Measurements from ENCODE around the gene CALR3.

CALR3 gene

DNA sequence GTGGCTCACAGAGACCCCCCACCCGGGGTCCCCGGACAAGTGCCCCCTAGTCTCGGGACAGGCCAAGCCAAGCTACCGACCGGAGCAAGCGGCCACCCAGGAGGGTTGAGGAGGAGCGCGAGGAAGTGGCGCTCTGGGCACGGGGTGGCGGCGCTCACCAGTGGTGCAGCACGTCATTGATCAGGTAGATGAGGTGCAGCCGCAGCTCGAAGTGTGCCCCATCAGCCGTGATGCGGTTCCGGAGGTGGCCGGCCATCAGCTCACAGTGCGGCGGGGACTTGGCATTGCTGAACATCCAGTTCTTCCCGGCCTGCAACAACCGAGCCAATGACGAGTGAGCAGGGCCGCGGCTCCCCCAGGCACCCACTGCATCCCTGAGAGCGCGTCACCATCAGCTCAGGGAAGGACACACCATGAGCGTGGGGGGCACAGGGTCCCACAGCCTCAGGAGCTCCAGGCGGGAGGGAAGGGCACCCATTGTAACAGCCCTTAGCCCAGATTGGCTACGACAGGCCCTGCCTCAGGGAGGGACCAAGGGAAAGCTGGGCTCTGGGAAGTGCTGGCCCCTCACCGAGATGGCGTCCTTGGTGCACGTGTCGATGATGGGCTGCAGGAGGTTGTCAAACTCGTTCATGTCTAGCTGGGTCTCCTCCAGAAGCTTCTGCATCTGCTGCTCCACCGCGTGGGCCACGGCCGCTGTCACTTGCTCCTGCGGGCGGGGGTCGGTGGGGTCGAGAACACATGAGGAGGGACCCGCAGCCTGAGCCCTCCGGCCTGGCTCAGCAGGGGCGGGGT is 36.7 kb upstream of the CALR3 start:
- H3K27me3 ChIP-seq (ENCODE audit: control insufficient read depth, insufficient read depth, low read length): no peaks in the 10 kb centered on the region
- H3K4me3 ChIP-seq (ENCODE audit: low read length): no peak overlapping the region
- no peak overlapping the region for H3K4me2 ChIP-seq (ENCODE audit: low read length)
- H3K4me1 ChIP-seq (ENCODE audit: control insufficient read depth, insufficient read depth, low read length): no peaks in the 10 kb centered on the region
- no peaks in the 10 kb centered on the region for H3K9me3 ChIP-seq (replicated peaks; ENCODE audit: low read length)
- no peak overlapping the region for H3K9ac ChIP-seq (ENCODE audit: low read depth, low read length)
- H3K36me3 ChIP-seq (ENCODE audit: insufficient read depth, low read length): peaks cover 82% of the 10 kb centered on the region

DNA sequence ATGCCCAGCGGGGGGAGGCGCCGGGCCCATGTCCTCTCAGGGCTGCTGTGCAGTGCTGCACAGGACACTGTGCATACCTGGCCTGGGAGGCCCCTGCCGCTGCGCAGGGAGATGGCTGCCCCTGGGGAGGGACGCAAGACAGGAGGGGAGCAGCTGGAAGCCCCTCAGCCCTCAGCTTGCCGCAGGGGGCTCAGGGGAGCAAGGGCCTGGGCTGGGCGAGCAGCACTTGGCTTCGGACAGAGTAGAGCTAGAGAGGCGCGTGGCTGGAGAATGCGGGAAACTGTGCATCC is 35.4 kb upstream of the CALR3 start:
- H3K4me3 ChIP-seq (ENCODE audit: low read length): no peak overlapping the region
- H3K36me3 ChIP-seq (ENCODE audit: insufficient read depth, low read length): peaks cover 88% of the 10 kb centered on the region
- H3K4me1 ChIP-seq (ENCODE audit: control insufficient read depth, insufficient read depth, low read length): no peaks in the 10 kb centered on the region
- H3K9me3 ChIP-seq (replicated peaks; ENCODE audit: low read length): no peaks in the 10 kb centered on the region
- no peak overlapping the region for H3K9ac ChIP-seq (ENCODE audit: low read depth, low read length)
- no peak overlapping the region for H3K4me2 ChIP-seq (ENCODE audit: low read length)
- no peaks in the 10 kb centered on the region for H3K27me3 ChIP-seq (ENCODE audit: control insufficient read depth, insufficient read depth, low read length)

DNA sequence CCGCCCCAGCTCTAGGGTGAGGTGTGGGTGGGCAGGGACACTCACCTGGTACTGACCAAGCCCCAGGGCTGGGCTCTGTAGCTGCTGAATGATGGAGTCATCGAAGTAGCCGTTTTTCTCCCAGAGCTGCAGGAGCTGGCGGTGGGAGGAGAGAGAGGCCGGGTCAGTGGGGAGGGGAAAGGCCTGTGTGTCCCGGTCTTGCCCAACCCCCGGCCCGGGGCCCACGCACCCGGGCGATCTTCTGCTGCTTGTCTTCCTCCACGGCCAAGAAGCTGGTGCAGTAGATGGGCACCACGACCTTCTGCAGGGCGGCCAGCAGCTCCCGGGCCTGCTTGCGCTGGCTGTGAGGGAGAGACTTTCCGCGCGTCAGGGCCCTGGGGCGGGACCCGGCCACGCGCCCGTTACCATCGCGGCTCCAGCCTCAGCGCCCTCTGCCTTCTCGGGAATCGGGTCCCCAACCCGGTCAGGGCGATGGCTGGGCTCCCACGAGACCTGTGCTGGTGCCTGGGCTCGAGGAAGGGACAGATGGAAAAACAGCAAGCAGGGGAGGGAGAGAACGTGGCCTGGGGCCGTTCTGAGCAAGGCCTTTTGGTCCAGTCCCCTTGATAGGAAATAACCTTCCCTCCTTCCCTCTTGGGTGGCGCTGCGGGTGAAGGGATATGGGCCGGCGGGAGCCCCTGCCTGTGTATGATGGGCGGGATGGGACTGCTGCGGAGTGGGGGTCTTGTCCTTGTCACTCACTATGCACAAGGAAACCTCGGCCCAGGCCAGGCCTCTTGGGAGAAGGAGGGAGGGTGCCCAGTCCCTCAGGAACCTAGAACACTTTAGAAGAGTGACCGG is 34.8 kb upstream of the CALR3 start:
- Histone ChIP-seq H3K9ac (ENCODE audit: low read depth, low read length) (no peak overlapping the region), H3K9me3 (replicated peaks; ENCODE audit: low read length) (no peaks in the 10 kb centered on the region), H3K27me3 (ENCODE audit: control insufficient read depth, insufficient read depth, low read length) (no peaks in the 10 kb centered on the region), H3K36me3 (ENCODE audit: insufficient read depth, low read length) (peaks cover 87% of the 10 kb centered on the region), H3K4me3 (ENCODE audit: low read length) (no peak overlapping the region), H3K4me1 (ENCODE audit: control insufficient read depth, insufficient read depth, low read length) (no peaks in the 10 kb centered on the region), H3K4me2 (ENCODE audit: low read length) (no peak overlapping the region)

DNA sequence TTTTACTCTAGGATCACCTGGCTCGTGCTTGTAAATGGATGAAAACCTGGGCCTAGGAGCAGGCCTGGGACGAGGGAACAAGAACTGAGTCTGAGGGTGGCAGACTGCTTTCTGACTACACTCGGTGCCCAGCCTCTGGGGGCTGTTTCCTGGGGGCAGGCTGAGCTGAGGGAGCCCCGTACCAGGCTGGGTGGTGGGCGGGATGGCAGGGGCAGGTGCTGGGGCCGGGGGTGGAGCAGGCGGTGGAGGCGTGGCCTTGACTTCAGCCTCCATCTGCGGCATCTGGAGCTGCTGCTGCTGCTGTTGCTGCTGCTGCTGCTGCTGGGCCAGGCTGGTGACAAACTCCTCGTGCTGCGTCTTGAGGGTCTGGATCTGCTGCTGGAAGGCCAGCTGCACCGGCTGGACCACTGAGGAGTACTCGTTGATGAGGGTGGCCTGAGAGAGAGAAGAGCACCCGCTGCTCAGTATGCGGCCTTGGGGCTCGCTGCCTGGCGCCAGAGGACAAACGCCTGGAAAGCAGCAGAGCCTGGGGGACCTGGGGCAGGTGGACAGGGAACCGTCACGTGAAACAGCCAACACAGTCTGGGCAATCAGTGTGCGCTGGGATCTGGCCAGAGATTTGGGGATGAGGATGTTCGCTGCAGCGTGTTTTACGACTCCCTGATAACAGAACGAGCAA is 33.6 kb upstream of the CALR3 start:
- H3K4me3 ChIP-seq (ENCODE audit: low read length): no peak overlapping the region
- no peak overlapping the region for H3K4me2 ChIP-seq (ENCODE audit: low read length)
- no peaks in the 10 kb centered on the region for H3K27me3 ChIP-seq (ENCODE audit: control insufficient read depth, insufficient read depth, low read length)
- H3K36me3 ChIP-seq (ENCODE audit: insufficient read depth, low read length): peaks cover 87% of the 10 kb centered on the region
- H3K4me1 ChIP-seq (ENCODE audit: control insufficient read depth, insufficient read depth, low read length): no peaks in the 10 kb centered on the region
- no peak overlapping the region for H3K9ac ChIP-seq (ENCODE audit: low read depth, low read length)
- H3K9me3 ChIP-seq (replicated peaks; ENCODE audit: low read length): no peaks in the 10 kb centered on the region

GRCh38 chr19:16527971-16528521 is 32.1 kb upstream of the CALR3 start:
- no peaks in the 10 kb centered on the region for H3K27me3 ChIP-seq (ENCODE audit: control insufficient read depth, insufficient read depth, low read length)
- H3K9ac ChIP-seq (ENCODE audit: low read depth, low read length): no peak overlapping the region
- H3K9me3 ChIP-seq (replicated peaks; ENCODE audit: low read length): no peaks in the 10 kb centered on the region
- no peaks in the 10 kb centered on the region for H3K4me1 ChIP-seq (ENCODE audit: control insufficient read depth, insufficient read depth, low read length)
- H3K4me3 ChIP-seq (ENCODE audit: low read length): no peak overlapping the region
- no peak overlapping the region for H3K4me2 ChIP-seq (ENCODE audit: low read length)
- H3K36me3 ChIP-seq (ENCODE audit: insufficient read depth, low read length): peaks cover 87% of the 10 kb centered on the region

DNA sequence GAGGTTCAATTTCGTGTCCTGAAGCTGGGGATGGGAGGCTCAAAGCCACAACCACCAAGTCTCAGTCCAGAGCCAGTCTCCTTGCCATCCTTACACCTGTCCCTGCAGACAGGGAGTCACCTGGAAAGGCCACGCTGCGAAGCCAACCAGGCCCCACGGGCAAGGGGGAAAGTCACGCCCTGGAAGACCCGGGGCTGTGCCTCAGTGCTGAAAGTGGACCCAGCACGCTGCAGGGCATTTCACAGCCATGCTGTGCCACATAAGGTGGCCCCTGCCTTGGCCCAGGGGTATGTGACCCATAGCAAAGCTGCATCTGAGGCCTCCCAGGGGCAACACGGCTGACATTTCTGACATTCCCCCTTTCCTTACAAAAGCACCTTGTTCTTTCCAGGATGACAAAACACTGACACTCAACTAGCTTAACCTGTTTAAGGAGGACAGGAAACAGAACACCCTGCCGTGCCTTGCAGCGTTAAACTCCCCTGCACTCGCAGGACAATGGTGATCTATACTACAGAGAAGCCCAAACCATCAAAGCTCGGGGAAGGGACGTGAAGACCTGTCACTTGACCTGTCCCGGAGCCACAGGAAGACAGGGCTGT is 31.5 kb upstream of the CALR3 start:
- Histone ChIP-seq H3K4me2 (ENCODE audit: low read length) (no peak overlapping the region), H3K9me3 (replicated peaks; ENCODE audit: low read length) (no peaks in the 10 kb centered on the region), H3K27me3 (ENCODE audit: control insufficient read depth, insufficient read depth, low read length) (no peaks in the 10 kb centered on the region), H3K4me1 (ENCODE audit: control insufficient read depth, insufficient read depth, low read length) (no peaks in the 10 kb centered on the region), H3K9ac (ENCODE audit: low read depth, low read length) (no peak overlapping the region), H3K36me3 (ENCODE audit: insufficient read depth, low read length) (peaks cover 87% of the 10 kb centered on the region), H3K4me3 (ENCODE audit: low read length) (no peak overlapping the region)

DNA sequence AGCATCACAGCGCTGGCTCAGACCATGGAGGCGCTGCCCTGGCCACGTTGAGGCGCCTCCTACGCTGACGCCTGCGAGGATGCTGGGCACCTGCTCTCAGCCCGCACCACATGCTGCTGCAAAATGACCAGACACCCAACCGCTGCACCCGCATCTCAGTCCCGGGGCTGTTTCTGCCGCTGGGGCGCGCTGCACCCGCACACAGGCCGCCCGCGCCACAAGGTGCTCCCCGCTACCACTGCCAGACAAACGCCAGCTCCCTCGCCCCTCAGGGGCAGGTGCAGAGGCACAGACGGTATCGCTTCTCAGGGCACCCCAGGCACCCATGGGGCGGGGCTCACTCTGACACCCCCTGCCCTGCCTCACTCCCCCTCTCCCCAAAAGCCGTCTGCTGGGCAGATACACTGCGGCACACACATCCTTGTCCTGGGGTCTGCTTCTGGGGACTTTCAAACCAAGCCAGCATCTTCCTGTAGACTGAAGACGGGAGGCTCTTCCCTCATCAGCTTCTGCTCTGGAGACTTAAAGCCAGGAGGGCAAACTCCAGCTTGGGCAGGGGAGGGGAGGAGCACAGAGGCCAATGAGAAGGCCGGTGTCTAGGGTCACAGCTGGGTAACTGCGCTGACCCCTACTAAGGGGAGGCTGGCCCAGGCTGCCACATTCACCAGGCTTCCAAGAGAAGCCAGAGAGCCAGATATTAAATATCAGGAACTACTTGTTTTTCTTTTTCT is 29.9 kb upstream of the CALR3 start:
- no peak overlapping the region for H3K4me2 ChIP-seq (ENCODE audit: low read length)
- no peak overlapping the region for H3K9ac ChIP-seq (ENCODE audit: low read depth, low read length)
- H3K4me3 ChIP-seq (ENCODE audit: low read length): no peak overlapping the region
- no peaks in the 10 kb centered on the region for H3K9me3 ChIP-seq (replicated peaks; ENCODE audit: low read length)
- H3K36me3 ChIP-seq (ENCODE audit: insufficient read depth, low read length): peaks cover 83% of the 10 kb centered on the region
- H3K4me1 ChIP-seq (ENCODE audit: control insufficient read depth, insufficient read depth, low read length): no peaks in the 10 kb centered on the region
- H3K27me3 ChIP-seq (ENCODE audit: control insufficient read depth, insufficient read depth, low read length): no peaks in the 10 kb centered on the region

GRCh38 chr19:16524991-16525734 is 29.2 kb upstream of the CALR3 start:
- Histone ChIP-seq H3K36me3 (ENCODE audit: insufficient read depth, low read length) (peaks cover 83% of the 10 kb centered on the region), H3K4me3 (ENCODE audit: low read length) (no peak overlapping the region), H3K4me2 (ENCODE audit: low read length) (no peak overlapping the region)

DNA sequence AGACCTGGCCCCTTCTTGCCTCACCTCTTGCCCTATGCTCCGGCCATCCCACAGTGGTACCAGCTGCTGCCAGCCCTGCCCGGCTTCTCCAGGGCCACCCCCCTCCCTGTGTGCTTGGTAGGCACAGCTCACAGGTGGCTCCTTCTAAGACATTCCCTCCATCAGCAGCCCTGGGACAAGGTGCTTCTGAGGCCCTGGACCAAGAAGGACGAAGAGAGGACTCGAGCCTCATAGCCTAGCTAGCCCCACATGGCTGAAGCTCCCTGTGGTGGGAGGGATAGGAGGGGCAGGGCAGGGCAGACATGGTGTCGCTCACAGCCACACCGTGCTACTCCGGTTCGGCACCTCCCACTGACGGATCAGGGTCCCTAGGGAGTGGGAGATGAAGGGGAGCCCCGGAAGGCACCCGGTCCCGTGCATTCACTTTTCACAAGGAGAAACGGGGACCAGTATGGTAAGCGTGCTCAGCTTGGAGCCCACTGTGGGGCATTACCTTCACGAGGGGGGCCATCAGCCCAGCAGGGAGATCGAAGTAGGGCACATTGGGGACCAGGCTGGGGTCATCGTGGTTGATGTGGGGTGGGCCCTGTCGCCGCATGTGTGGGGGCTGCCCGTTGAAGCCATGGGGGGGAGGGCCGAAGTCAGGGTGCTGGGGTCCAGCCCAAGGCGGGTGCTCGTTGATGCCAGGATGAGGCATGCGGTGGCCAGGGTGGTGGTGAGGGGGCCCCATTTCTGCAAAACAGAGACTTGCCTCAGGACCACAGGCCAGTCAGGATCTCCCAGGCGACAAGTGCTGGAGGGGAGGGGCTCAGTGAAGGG is 26.8 kb upstream of the CALR3 start:
- Histone ChIP-seq H3K4me1 (ENCODE audit: control insufficient read depth, insufficient read depth, low read length) (no peaks in the 10 kb centered on the region), H3K4me3 (ENCODE audit: low read length) (no peak overlapping the region), H3K27me3 (ENCODE audit: control insufficient read depth, insufficient read depth, low read length) (no peaks in the 10 kb centered on the region), H3K9ac (ENCODE audit: low read depth, low read length) (no peak overlapping the region), H3K4me2 (ENCODE audit: low read length) (no peak overlapping the region), H3K9me3 (replicated peaks; ENCODE audit: low read length) (no peaks in the 10 kb centered on the region), H3K36me3 (ENCODE audit: insufficient read depth, low read length) (peaks cover 88% of the 10 kb centered on the region)

More at GRCh38 chr19:16524991-16525734, 29.2 kb upstream of the CALR3 start:
- H3K4me1 ChIP-seq (ENCODE audit: control insufficient read depth, insufficient read depth, low read length): no peaks in the 10 kb centered on the region
- no peaks in the 10 kb centered on the region for H3K9me3 ChIP-seq (replicated peaks; ENCODE audit: low read length)
- H3K27me3 ChIP-seq (ENCODE audit: control insufficient read depth, insufficient read depth, low read length): no peaks in the 10 kb centered on the region
- H3K9ac ChIP-seq (ENCODE audit: low read depth, low read length): no peak overlapping the region

Data from skeletal muscle satellite cell (primary cell).